Lower lobe of right lung (tissue), 2 donors: ENCODE results near the gene MROH2A. TPM values are rescaled to one million over a fixed set of nuclear protein-coding genes. Genes with fewer than 3 reads are reported as not detected.

ENCODE experiments used
- ATAC-seq, 2 donors: fragments of 200-7000 bp; cut with Tn5 transposase; one replicate each; pipeline ENCODE4 v1.9.1; 2020 to 2022; ENCODE audit warnings: mild to moderate bottlenecking in 2 of 2, moderate library complexity in 2 of 2
- DNase-seq: peaks from one replicate; pipeline ENCODE4 v3.0.0-alpha.2; 2020
- H3K27ac ChIP-seq: fragments of 200-600 bp; one replicate; pipeline ENCODE4 v1.8.0; 2022
- H3K27me3 ChIP-seq: fragments of 200-600 bp; one replicate; pipeline ENCODE4 v1.8.0; 2022; ENCODE audit warnings: low read depth
- H3K36me3 ChIP-seq: fragments of 200-600 bp; one replicate; pipeline ENCODE4 v1.8.0; 2022; ENCODE audit warnings: mild to moderate bottlenecking
- H3K4me1 ChIP-seq: fragments of 200-600 bp; one replicate; pipeline ENCODE4 v1.8.0; 2022
- H3K4me3 ChIP-seq: fragments of 200-600 bp; one replicate; pipeline ENCODE4 v1.8.0; 2022; ENCODE audit warnings: mild to moderate bottlenecking
- H3K9me3 ChIP-seq: fragments of 200-600 bp; one replicate; pipeline ENCODE4 v1.8.0; 2022
- intact Hi-C: fragments of 100-400 bp; cut with DNase I; formaldehyde crosslinking; loops from one replicate; pipeline ENCODE4 v1.11.0; 2022
- total RNA-seq: library from RNA; stranded (reverse); fragmentation: NEBNext Ultra II Directional; extraction: Animal tissue kit (Norgen Biotek cat#: 25700); gene quantifications from one replicate; pipeline ENCODE4 v1.2.1, GENCODE V29; 2021
- TF ChIP-seq, protein P1 (sequence below): fragments of 200-600 bp; IDR thresholded peaks from one replicate; pipeline ENCODE4 v1.8.0; 2022; ENCODE audit warnings: antibody characterized with exemption, mild to moderate bottlenecking
- donor health status: DM: no; HTN: yes; CAD: no; lungs with severe emphysema.

MROH2A gene
- total RNA-seq, 1 donor from 2014 or later = not detected

DNA sequence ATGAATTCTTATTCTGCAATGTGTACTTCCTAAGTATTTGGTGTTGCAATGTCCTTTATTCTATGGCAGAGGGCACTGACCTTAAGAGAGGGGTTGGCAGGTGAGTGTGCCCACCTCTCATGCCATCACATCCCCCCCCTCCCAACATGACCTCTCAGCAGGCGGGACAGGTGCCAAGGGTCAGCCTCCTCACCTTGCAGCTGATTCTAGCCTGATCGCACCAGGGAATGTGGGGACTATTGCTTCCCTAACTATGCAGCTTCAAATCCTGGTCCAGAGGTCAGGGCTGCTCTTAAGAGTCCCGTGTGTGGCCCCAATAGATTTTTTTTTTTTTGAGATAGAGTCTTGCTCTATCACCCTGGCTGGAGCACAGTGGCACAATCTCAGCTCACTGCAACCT lies 66.7 kb downstream of the MROH2A start:
- Histone ChIP-seq H3K36me3 (no peaks in the 10 kb centered on the region), H3K27ac (no peak overlapping the region), H3K9me3 (no peaks in the 10 kb centered on the region), H3K4me3 (no peak overlapping the region), H3K4me1 (no peaks in the 10 kb centered on the region), H3K27me3 (no peaks in the 10 kb centered on the region)
- intact Hi-C loops = no loop called here
- ATAC-seq (no peak), DNase-seq (no peak)
- TF ChIP-seq, protein P1, sequence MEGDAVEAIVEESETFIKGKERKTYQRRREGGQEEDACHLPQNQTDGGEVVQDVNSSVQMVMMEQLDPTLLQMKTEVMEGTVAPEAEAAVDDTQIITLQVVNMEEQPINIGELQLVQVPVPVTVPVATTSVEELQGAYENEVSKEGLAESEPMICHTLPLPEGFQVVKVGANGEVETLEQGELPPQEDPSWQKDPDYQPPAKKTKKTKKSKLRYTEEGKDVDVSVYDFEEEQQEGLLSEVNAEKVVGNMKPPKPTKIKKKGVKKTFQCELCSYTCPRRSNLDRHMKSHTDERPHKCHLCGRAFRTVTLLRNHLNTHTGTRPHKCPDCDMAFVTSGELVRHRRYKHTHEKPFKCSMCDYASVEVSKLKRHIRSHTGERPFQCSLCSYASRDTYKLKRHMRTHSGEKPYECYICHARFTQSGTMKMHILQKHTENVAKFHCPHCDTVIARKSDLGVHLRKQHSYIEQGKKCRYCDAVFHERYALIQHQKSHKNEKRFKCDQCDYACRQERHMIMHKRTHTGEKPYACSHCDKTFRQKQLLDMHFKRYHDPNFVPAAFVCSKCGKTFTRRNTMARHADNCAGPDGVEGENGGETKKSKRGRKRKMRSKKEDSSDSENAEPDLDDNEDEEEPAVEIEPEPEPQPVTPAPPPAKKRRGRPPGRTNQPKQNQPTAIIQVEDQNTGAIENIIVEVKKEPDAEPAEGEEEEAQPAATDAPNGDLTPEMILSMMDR = no peak

DNA sequence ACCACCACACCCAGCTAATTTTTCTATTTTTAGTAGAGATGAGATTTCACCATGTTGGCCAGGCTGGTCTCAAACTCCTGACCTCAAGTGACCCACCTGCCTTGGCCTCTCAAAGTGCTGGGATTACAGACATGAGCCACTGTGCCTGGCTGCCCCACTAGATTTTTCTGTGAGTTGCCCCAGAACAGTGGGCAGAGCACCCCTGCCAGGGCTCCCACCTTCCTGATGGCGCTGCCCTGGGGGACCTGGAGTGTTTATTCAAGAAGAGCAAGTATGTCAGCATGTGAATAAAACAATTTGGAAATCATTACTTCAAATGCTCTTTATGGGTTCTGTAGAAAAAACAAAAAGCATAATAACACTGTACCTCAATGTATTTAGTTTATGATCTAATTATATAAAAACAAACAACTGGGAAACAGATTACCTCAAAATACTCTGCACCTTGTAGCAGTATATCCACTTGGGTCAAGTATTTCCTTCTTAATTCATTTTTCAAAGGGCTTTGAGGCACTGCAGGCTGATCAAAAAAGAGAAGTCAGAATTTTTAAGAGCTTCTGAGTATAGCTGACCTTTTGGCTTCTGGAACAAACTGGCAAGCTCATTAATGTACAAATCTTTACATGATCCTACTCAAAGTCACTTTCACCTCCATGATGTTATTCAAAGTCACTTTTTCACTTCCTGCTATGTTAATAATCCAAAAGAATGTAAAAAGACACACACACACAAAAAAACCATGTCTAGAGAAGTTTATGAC lies 67.4 kb downstream of the MROH2A start:
- no peaks in the 10 kb centered on the region for H3K9me3 ChIP-seq
- ATAC-seq (no peak), DNase-seq (no peak)
- no peak overlapping the region for H3K27ac ChIP-seq
- H3K27me3 ChIP-seq = no peaks in the 10 kb centered on the region
- TF ChIP-seq, protein P1 = no peak
- intact Hi-C loops = no loop called here
- H3K36me3 ChIP-seq = no peaks in the 10 kb centered on the region
- H3K4me3 ChIP-seq = no peak overlapping the region
- H3K4me1 ChIP-seq = no peaks in the 10 kb centered on the region

DNA sequence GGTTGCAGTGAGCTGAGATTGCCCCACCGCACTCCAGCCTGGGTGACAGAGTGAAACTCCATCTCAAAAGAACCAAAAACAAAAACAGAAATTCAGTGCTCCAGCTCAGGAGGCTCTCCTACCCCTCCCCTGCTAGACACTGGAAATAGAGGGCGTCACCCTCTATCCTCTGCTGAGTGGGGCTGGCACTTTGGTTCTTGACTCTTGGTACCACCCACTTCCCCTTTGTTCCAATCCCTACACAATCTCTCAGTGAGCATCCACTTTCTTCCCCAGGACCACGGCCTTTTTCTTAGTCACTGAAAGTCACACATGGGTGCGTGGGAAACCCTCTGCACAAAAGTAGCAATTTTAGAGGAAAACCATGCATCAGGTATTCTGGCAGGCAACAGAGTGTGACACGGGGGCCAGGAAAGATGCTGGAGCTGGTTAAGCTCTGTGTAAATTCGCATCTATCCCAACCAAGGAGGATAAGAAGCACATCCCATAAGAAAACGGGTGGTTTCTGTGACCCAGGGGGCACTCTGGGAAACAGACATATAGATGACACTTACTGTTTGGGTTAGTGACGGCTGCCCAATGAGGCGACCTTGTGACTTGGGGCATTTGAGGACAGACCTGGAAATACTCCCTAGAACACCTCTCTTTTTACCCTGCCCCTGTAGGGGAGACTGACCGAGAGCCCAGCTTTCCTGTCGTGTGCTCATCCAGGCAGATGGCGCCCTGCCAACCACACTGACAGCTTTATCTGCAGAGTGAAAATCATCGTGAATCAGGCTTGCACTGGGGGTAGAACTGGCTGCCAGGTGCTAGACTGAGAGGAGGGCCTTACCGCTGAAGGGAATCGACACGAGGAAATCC lies 68.5 kb downstream of the MROH2A start:
- intact Hi-C loops = no loop called here
- TF ChIP-seq, protein P1 = no peak
- ATAC-seq = no peak

DNA sequence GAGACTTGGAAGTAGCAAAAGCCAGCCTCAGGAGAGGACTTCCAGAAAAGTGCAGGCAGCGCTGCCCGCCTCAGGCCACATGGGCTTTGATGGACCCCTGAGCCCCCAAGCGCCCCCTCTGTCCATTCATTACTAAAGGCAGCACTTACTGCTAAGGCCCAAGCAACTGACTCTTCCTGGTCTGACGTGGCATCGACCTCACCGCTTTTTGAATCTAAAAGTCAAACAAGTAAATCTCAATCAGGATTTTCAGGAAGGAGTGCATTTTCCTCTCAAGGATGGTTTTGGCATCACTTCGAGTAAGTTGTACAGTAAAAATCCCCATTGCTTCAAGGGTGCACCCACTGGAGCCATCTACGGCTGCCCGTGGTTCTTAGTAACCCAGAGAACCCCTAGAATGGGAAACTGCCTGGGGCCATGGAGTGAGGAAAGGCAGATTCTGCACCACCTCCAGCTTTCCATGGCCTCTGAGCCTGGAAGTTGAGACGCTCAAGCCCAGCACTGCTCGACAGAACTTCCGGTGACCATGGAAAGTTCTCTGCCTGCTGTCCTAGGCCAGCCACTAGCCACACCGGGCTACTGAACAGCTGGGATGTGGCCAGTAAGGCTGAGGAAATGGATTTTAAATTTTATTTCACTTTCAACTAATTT lies 69.2 kb downstream of the MROH2A start:
- H3K36me3 ChIP-seq = no peaks in the 10 kb centered on the region
- no peak overlapping the region for H3K27ac ChIP-seq
- DNase-seq (no peak), ATAC-seq (no peak)
- no peak overlapping the region for H3K4me3 ChIP-seq
- no peaks in the 10 kb centered on the region for H3K27me3 ChIP-seq
- TF ChIP-seq, protein P1 = no peak
- no peaks in the 10 kb centered on the region for H3K4me1 ChIP-seq
- H3K9me3 ChIP-seq = no peaks in the 10 kb centered on the region
- intact Hi-C loops = no loop called here

More for the DNA sequence above, 68.5 kb downstream of the MROH2A start:
- H3K9me3 ChIP-seq = no peaks in the 10 kb centered on the region
- DNase-seq = no peak
- H3K4me1 ChIP-seq = no peaks in the 10 kb centered on the region
- no peaks in the 10 kb centered on the region for H3K36me3 ChIP-seq
- no peaks in the 10 kb centered on the region for H3K27me3 ChIP-seq
- no peak overlapping the region for H3K4me3 ChIP-seq
- no peak overlapping the region for H3K27ac ChIP-seq

DNA sequence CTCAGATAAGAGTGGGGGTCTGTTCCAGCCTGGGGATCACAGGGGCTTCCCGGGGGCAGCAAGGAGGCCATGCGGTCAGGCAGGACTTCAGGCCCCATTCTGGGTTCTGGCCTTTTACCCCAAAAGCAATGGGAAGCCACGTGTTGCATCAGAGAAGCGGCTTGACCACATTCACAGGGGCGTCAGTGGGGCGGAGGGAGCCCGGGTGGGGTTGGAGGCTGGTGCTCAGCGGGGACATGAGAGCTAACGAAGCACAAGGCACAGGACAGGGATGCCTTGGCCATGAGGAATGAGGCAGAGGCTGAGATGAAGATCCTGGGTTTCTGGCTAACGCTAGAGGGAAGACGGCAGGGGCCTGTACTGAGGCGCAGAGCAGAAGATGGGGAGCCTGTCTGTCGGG lies 70.1 kb downstream of the MROH2A start:
- no peaks in the 10 kb centered on the region for H3K27me3 ChIP-seq
- intact Hi-C loops = no loop called here
- no peaks in the 10 kb centered on the region for H3K9me3 ChIP-seq
- H3K4me1 ChIP-seq = no peaks in the 10 kb centered on the region
- no peak for ATAC-seq
- DNase-seq = no peak
- no peaks in the 10 kb centered on the region for H3K36me3 ChIP-seq
- H3K4me3 ChIP-seq = no peak overlapping the region
- TF ChIP-seq, protein P1 = no peak
- no peak overlapping the region for H3K27ac ChIP-seq
